Endodermal cell (in vitro differentiated cells): ENCODE results near the gene GRIP2. TPM values are rescaled to one million over a fixed set of nuclear protein-coding genes. Genes with fewer than 3 reads are reported as not detected.

Experiments used
- DNase-seq: peaks from one replicate; pipeline ENCODE4 v3.0.0-alpha.2; 2017
- H3K27ac ChIP-seq: 2 replicates; pipeline ENCODE4 v1.5.1; 2013; ENCODE audit warnings: mild to moderate bottlenecking, low read depth, low read length, moderate library complexity
- H3K27me3 ChIP-seq: 2 replicates; pipeline ENCODE4 v1.6.1; 2013; ENCODE audit warnings: mild to moderate bottlenecking, low read length, moderate library complexity; ENCODE audit not compliant: insufficient read depth, control insufficient read depth, poor library complexity, severe bottlenecking
- H3K36me3 ChIP-seq: 2 replicates; pipeline ENCODE4 v1.7.0; 2013; ENCODE audit warnings: mild to moderate bottlenecking, low read length, moderate library complexity; ENCODE audit not compliant: control insufficient read depth, insufficient read depth
- H3K4me1 ChIP-seq: one replicate; pipeline ENCODE4 v1.7.0; 2013; ENCODE audit warnings: low read length; ENCODE audit not compliant: control insufficient read depth, insufficient read depth
- H3K4me3 ChIP-seq: 2 replicates; pipeline ENCODE4 v1.5.1; 2013; ENCODE audit warnings: mild to moderate bottlenecking, low read length, moderate library complexity
- H3K9ac ChIP-seq: 2 replicates; pipeline ENCODE4 v1.6.1; 2013; ENCODE audit warnings: mild to moderate bottlenecking, low read length, moderate library complexity; ENCODE audit not compliant: poor library complexity, severe bottlenecking; ENCODE audit errors: extremely low read depth
- H3K9me3 ChIP-seq: 2 replicates; pipeline ENCODE4 v1.6.1; 2013; ENCODE audit warnings: mild to moderate bottlenecking, low read length, moderate library complexity; ENCODE audit not compliant: control insufficient read depth
- H3K27ac Mint-ChIP-seq: 2 replicates; pipeline ENCODE4 v1.8.0; 2020; ENCODE audit warnings: mixed read lengths
- H3K27me3 Mint-ChIP-seq: 2 replicates; pipeline ENCODE4 v1.8.0; 2021; ENCODE audit warnings: mild to moderate bottlenecking, mixed read lengths; ENCODE audit not compliant: insufficient read depth
- H3K36me3 Mint-ChIP-seq: 2 replicates; pipeline ENCODE4 v1.8.0; 2020; ENCODE audit warnings: low read depth, mixed read lengths
- H3K4me1 Mint-ChIP-seq: 2 replicates; pipeline ENCODE4 v1.8.0; 2020; ENCODE audit warnings: mixed read lengths
- H3K4me3 Mint-ChIP-seq: 2 replicates; pipeline ENCODE4 v1.8.0; 2020; ENCODE audit warnings: mild to moderate bottlenecking, moderate library complexity, mixed read lengths
- H3K9me3 Mint-ChIP-seq: 2 replicates; pipeline ENCODE4 v1.8.0; 2020; ENCODE audit warnings: mild to moderate bottlenecking, mixed read lengths
- WGBS, 2 experiments: methylation state at CpG; one replicate each; pipeline versions ENCODE4 v1.1.5 to v1.1.7; 2013; ENCODE audit warnings: missing lambda C conversion rate in 2 of 2, mixed read lengths in 1 of 2; ENCODE audit not compliant: insufficient coverage in 1 of 2, insufficient read length in 1 of 2; 5-methylcytosine and 5-hydroxymethylcytosine counted together
- total RNA-seq, 2 donors: library from RNA; stranded (reverse); fragmentation: NEBNext Ultra II Directional in 1 of 2; extraction: Animal tissue kit (Norgen Biotek cat#: 25700) in 1 of 2; gene quantifications; 2 replicates in 1 of 2; 3 replicates in 1 of 2; pipeline ENCODE4 v1.2.1, GENCODE V29; 2021
- TF ChIP-seq, protein P1 (sequence below): fragments of 200-600 bp; sonication (generic); conservative IDR thresholded peaks from 2 replicates; pipeline ENCODE4 v1.5.0; 2021; ENCODE audit warnings: antibody characterized with exemption, mild to moderate bottlenecking

The GRIP2 gene
- total RNA-seq, 2 donors from 2014 or later, result 2.0 to 2.2 TPM

DNA sequence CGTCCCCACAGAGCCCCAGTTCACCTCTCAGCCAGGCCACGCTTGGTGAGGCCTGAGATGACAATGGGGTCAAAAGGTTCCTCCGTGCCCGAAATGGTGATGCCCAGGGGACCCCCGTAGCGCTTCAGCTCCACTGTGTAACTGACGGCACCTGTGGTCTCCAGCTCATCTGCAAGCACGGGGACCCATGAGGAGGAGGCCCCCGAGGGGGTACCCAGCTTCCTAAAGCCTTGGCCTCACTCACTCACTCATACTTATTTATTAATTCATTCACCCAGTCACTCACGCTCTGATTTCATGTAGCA lies 30.4 kb downstream of the GRIP2 start:
- Mint-ChIP-seq H3K36me3 (no peaks in the 10 kb centered on the region), H3K27ac (no peak overlapping the region), H3K9me3 (no peaks in the 10 kb centered on the region), H3K4me1 (no peaks in the 10 kb centered on the region), H3K27me3 (peaks cover 2% of the 10 kb centered on the region), H3K4me3 (no peak overlapping the region)
- H3K36me3 ChIP-seq, result no peaks in the 10 kb centered on the region
- no peak overlapping the region for H3K9ac ChIP-seq
- no peaks in the 10 kb centered on the region for H3K9me3 ChIP-seq
- TF ChIP-seq, protein P1, sequence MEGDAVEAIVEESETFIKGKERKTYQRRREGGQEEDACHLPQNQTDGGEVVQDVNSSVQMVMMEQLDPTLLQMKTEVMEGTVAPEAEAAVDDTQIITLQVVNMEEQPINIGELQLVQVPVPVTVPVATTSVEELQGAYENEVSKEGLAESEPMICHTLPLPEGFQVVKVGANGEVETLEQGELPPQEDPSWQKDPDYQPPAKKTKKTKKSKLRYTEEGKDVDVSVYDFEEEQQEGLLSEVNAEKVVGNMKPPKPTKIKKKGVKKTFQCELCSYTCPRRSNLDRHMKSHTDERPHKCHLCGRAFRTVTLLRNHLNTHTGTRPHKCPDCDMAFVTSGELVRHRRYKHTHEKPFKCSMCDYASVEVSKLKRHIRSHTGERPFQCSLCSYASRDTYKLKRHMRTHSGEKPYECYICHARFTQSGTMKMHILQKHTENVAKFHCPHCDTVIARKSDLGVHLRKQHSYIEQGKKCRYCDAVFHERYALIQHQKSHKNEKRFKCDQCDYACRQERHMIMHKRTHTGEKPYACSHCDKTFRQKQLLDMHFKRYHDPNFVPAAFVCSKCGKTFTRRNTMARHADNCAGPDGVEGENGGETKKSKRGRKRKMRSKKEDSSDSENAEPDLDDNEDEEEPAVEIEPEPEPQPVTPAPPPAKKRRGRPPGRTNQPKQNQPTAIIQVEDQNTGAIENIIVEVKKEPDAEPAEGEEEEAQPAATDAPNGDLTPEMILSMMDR, result no peak
- H3K4me1 ChIP-seq, result no peaks in the 10 kb centered on the region
- WGBS, 2 experiments, result 91 to 96% methylated on average over 3 to 10 of the region's 10 CpGs
- H3K27ac ChIP-seq, result no peak overlapping the region
- no peaks in the 10 kb centered on the region for H3K27me3 ChIP-seq
- no peak overlapping the region for H3K4me3 ChIP-seq
- DNase-seq, result no peak

DNA sequence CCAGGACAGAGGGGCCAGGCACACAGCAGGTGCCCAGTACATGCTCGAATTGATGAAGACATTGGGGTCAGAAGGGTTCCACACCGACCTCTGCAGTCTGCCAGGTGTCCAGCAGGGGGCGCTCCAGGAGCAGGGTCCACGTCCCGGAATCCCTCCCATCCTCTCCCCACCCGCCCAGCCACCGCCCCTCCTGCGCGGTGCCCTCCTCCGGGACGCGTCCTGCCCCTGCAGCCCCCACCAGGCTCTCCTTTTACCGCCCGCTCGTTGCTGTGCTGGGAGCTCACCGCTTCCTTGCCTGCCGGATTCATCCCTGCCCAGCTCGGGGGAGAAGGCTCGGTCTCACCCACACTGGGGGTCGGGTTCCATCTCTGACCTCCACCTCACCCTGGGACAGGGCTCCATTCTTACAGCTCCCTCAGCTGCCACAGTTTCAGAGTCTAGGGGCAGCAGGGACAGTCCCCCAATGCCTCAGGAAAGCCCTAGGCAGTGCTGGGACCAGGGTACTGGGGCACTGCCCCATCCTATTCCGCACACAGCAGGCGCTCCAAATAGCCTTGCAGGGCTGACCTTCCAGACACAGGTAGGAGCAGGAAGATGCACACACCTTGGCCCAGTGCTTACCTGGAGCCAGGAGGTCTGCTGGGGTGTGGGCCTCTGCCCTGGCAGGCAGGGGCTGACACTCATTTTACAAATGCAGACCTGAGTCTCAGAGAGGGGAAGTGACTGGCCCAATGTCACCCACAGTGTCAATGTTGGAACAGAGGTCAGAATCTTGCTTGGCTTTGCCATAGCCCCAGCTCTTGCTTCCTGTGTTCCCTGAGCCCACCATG lies 31.0 kb downstream of the GRIP2 start:
- H3K9me3 Mint-ChIP-seq, result no peaks in the 10 kb centered on the region
- TF ChIP-seq, protein P1, result peak; percentile 100
- no peaks in the 10 kb centered on the region for H3K4me1 Mint-ChIP-seq
- no peak overlapping the region for H3K9ac ChIP-seq
- peak overlapping the region; percentile 41 for H3K4me3 Mint-ChIP-seq
- H3K36me3 Mint-ChIP-seq, result no peaks in the 10 kb centered on the region
- no peaks in the 10 kb centered on the region for H3K4me1 ChIP-seq
- no peaks in the 10 kb centered on the region for H3K36me3 ChIP-seq
- no peak overlapping the region for H3K4me3 ChIP-seq
- H3K27ac Mint-ChIP-seq, result no peak overlapping the region
- H3K27me3 Mint-ChIP-seq, result peaks cover 4% of the 10 kb centered on the region
- peak; percentile 97 for DNase-seq
- 15 to 90% methylated on average over 2 to 22 of the region's 22 CpGs for WGBS, 2 experiments
- no peaks in the 10 kb centered on the region for H3K27me3 ChIP-seq
- H3K9me3 ChIP-seq, result no peaks in the 10 kb centered on the region
- no peak overlapping the region for H3K27ac ChIP-seq

DNA sequence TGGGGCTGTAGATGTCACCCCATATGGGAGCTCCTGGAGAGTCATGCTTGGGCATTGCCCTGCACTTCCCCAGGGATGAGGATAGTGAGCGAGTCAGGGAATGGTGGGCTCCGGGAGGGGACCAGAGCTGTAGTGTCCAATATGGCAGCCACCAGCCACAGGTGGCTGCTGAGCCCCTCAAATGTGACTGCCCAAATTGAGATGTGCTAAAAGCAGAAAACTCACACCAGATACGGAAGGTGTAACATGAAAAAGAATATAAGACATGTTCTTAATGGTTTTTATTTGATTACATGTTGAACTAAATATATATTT lies 31.7 kb downstream of the GRIP2 start:
- TF ChIP-seq, protein P1, result no peak
- H3K36me3 ChIP-seq, result no peaks in the 10 kb centered on the region
- DNase-seq, result no peak
- Mint-ChIP-seq H3K4me1 (no peaks in the 10 kb centered on the region), H3K27ac (no peak overlapping the region), H3K9me3 (no peaks in the 10 kb centered on the region), H3K4me3 (no peak overlapping the region), H3K36me3 (no peaks in the 10 kb centered on the region), H3K27me3 (peaks cover 6% of the 10 kb centered on the region)
- no peaks in the 10 kb centered on the region for H3K4me1 ChIP-seq
- no peak overlapping the region for H3K4me3 ChIP-seq
- no peaks in the 10 kb centered on the region for H3K27me3 ChIP-seq
- no peak overlapping the region for H3K27ac ChIP-seq
- 61% methylated on average over 2 of the region's 3 CpGs; no CpG with 5 or more reads in 1 of the 2 experiments for WGBS, 2 experiments
- H3K9me3 ChIP-seq, result no peaks in the 10 kb centered on the region
- H3K9ac ChIP-seq, result no peak overlapping the region
